Naive thymus-derived CD4-positive, alpha-beta T cell (primary cell): ENCODE measurements around the gene RTL5. TPM values are rescaled to one million over a fixed set of nuclear protein-coding genes. Genes with fewer than 3 reads are reported as not detected.

Experiments used
- ATAC-seq: fragments of 150-1000 bp; cut with Tn5 transposase; 2 replicates; pipeline ENCODE4 v1.10.0; 2021; ENCODE audit warnings: mild to moderate bottlenecking, moderate library complexity
- CTCF ChIA-PET: fragments of 350-600 bp; sonication (Branson Sonifier 250); formaldehyde crosslinking; loops from one replicate; lab custom pipeline; 2021; ENCODE audit warnings: antibody characterized with exemption; lab: Charles Lee
- POLR2A ChIA-PET: fragments of 350-600 bp; sonication (Branson Sonifier 250); formaldehyde crosslinking; loops from one replicate; lab custom pipeline; 2021; ENCODE audit warnings: antibody characterized with exemption, inconsistent platforms; lab: Charles Lee
- DNase-seq, 9 donors: peaks; one replicate each; pipeline versions ENCODE4 v3.0.0 to v3.0.0-alpha.2; 2020 to 2022; ENCODE audit warnings: mixed read lengths in 1 of 9
- H3K27ac ChIP-seq: one replicate; pipeline ENCODE4 v1.7.0; 2013; ENCODE audit warnings: mild to moderate bottlenecking, low read depth, low read length, moderate library complexity
- H3K27me3 ChIP-seq, 2 donors: one replicate each; pipeline ENCODE4 v1.7.0; 2013; ENCODE audit warnings: low read length in 2 of 2, mild to moderate bottlenecking in 2 of 2, moderate library complexity in 2 of 2; ENCODE audit not compliant: control insufficient read depth in 2 of 2, insufficient read depth in 2 of 2
- H3K36me3 ChIP-seq, 3 experiments: 1 replicate in 2 of 3; 2 replicates in 1 of 3; pipeline ENCODE4 v1.7.0; 2013; ENCODE audit warnings: low read length in 3 of 3, mild to moderate bottlenecking in 3 of 3, moderate library complexity in 1 of 3; ENCODE audit not compliant: insufficient read depth in 3 of 3, control insufficient read depth in 2 of 3
- H3K4me1 ChIP-seq, 2 donors: one replicate each; pipeline ENCODE4 v1.7.0; 2013; ENCODE audit warnings: low read length in 2 of 2, mild to moderate bottlenecking in 2 of 2, moderate library complexity in 1 of 2; ENCODE audit not compliant: control insufficient read depth in 2 of 2, insufficient read depth in 2 of 2
- H3K4me3 ChIP-seq: 2 replicates; pipeline ENCODE4 v1.7.0; 2013; ENCODE audit warnings: mild to moderate bottlenecking, low read length
- H3K9me3 ChIP-seq, 3 experiments: 1 replicate in 2 of 3; 2 replicates in 1 of 3; pipeline ENCODE4 v1.7.0; 2013; ENCODE audit warnings: low read length in 3 of 3; ENCODE audit not compliant: control insufficient read depth in 2 of 3
- H3K27ac Mint-ChIP-seq, 9 donors: one replicate each; pipeline ENCODE4 v1.8.0; 2020 to 2022; ENCODE audit warnings: mixed read lengths in 9 of 9, mild to moderate bottlenecking in 8 of 9, moderate library complexity in 5 of 9, inconsistent platforms in 2 of 9
- H3K27me3 Mint-ChIP-seq, 5 donors: one replicate each; pipeline ENCODE4 v1.8.0; 2021 to 2022; ENCODE audit warnings: mixed read lengths in 5 of 5, mild to moderate bottlenecking in 1 of 5
- H3K36me3 Mint-ChIP-seq, 5 donors: one replicate each; pipeline ENCODE4 v1.8.0; 2020 to 2022; ENCODE audit warnings: mixed read lengths in 5 of 5, mild to moderate bottlenecking in 3 of 5, inconsistent platforms in 1 of 5
- H3K4me1 Mint-ChIP-seq, 7 donors: one replicate each; pipeline ENCODE4 v1.8.0; 2020 to 2022; ENCODE audit warnings: mixed read lengths in 7 of 7, mild to moderate bottlenecking in 3 of 7, inconsistent platforms in 1 of 7
- H3K4me3 Mint-ChIP-seq, 10 donors: one replicate each; pipeline ENCODE4 v1.8.0; 2020 to 2022; ENCODE audit warnings: mild to moderate bottlenecking in 10 of 10, mixed read lengths in 10 of 10, moderate library complexity in 6 of 10, inconsistent platforms in 2 of 10
- H3K9me3 Mint-ChIP-seq, 11 donors: one replicate each; pipeline ENCODE4 v1.8.0; 2020 to 2022; ENCODE audit warnings: mixed read lengths in 11 of 11, mild to moderate bottlenecking in 4 of 11, inconsistent platforms in 1 of 11, moderate library complexity in 1 of 11
- intact Hi-C, 2 donors: fragments of 100-400 bp; cut with micrococcal nuclease; formaldehyde crosslinking; loops; one replicate each; pipeline ENCODE4 v1.15.1; 2023
- polyA plus RNA-seq, 2 donors: library from polyadenylated mRNA; unstranded; fragments of 300-500 nt; fragmentation: Illumina TruSeq; gene quantifications; one replicate each; pipeline ENCODE4 v1.2.3, GENCODE V29; 2021
- total RNA-seq, 6 experiments: library from RNA in 5 of 6; stranded (reverse) in 5 of 6; gene quantifications; 1 replicate in 5 of 6; 2 replicates in 1 of 6; pipeline ENCODE4 v1.2.3 and lab custom pipeline; 2021 to 2026

The RTL5 gene
- total and polyA plus RNA-seq, 7 experiments from 2014 or later = 0.08 to 2.1 (median 0.19) TPM; not detected in 2

GRCh38 chrX:72130762-72131250 lies 909 bp downstream of the RTL5 start:
- H3K27me3 Mint-ChIP-seq = peaks cover 0 to 84% (median 9%) of the 10 kb centered on the region in 5 donors
- POLR2A ChIA-PET = no interaction called here
- no peaks in the 10 kb centered on the region for H3K9me3 Mint-ChIP-seq
- H3K27ac ChIP-seq = no peak overlapping the region
- H3K4me3 ChIP-seq = no peak overlapping the region
- no peak overlapping the region for H3K27ac Mint-ChIP-seq
- H3K4me1 ChIP-seq = peaks cover 3 to 8% of the 10 kb centered on the region in 2 donors
- DNase-seq (no peak), ATAC-seq (no peak)
- CTCF ChIA-PET = interaction anchor here (1.6 kb wide), 1 partner anchor 132 kb away, joined by 4 read pairs; no protein-coding TSS in a partner anchor
- no peaks in the 10 kb centered on the region for H3K27me3 ChIP-seq
- no peaks in the 10 kb centered on the region for H3K36me3 Mint-ChIP-seq
- H3K36me3 ChIP-seq = no peaks in the 10 kb centered on the region
- H3K4me1 Mint-ChIP-seq = peaks cover 0 to 9% (median 3%) of the 10 kb centered on the region in 7 donors
- H3K4me3 Mint-ChIP-seq = peak overlapping the region in 8 of 10 donors; percentile 6 to 75 (median 57)
- intact Hi-C loops = loop anchor here in 1 of 2 donors (5.0 kb wide), 1 partner anchor 51 kb away; the partner anchor contains the start of gene PIN4
- no peaks in the 10 kb centered on the region for H3K9me3 ChIP-seq

- intact Hi-C loops = loop anchor here in 1 of 2 donors (5.0 kb wide), 1 partner anchor 52 kb away; the partner anchor contains the start of gene PIN4
- no peak overlapping the region for H3K27ac Mint-ChIP-seq
- POLR2A ChIA-PET = no interaction called here
- Histone ChIP-seq H3K9me3 (no peaks in the 10 kb centered on the region), H3K4me1 (peaks cover 3 to 14% of the 10 kb centered on the region in 2 donors), H3K27me3 (no peaks in the 10 kb centered on the region), H3K27ac (no peak overlapping the region), H3K4me3 (no peak overlapping the region), H3K36me3 (no peaks in the 10 kb centered on the region)
- H3K27me3 Mint-ChIP-seq = peaks cover 3 to 83% (median 9%) of the 10 kb centered on the region in 5 donors
- ATAC-seq = no peak
- H3K36me3 Mint-ChIP-seq = no peaks in the 10 kb centered on the region
- peak overlapping the region in 4 of 10 donors; percentile 6 to 75 (median 28) for H3K4me3 Mint-ChIP-seq
- DNase-seq = no peak
- H3K9me3 Mint-ChIP-seq = no peaks in the 10 kb centered on the region
- peaks cover 0 to 10% (median 4%) of the 10 kb centered on the region in 7 donors for H3K4me1 Mint-ChIP-seq
- CTCF ChIA-PET = interaction anchor here (1.6 kb wide), 1 partner anchor 131 kb away, joined by 4 read pairs; no protein-coding TSS in a partner anchor
Measured at GRCh38 chrX:72130156-72130761, 1.5 kb downstream of the RTL5 start.

- no peaks in the 10 kb centered on the region for H3K9me3 ChIP-seq
- intact Hi-C loops = loop anchor here (5.0 to 10.0 kb wide), 3 partner anchors 53 to 145 kb away; partner anchors contain the start of genes PIN4 (in 2 of the 2) and RPS4X (in 1 of the 2)
- no peaks in the 10 kb centered on the region for H3K36me3 ChIP-seq
- Mint-ChIP-seq H3K36me3 (no peaks in the 10 kb centered on the region), H3K4me3 (no peak overlapping the region), H3K27me3 (peaks cover 9 to 83% (median 9%) of the 10 kb centered on the region in 5 donors), H3K9me3 (peaks cover 0 to 1% (median 0%) of the 10 kb centered on the region in 11 donors), H3K4me1 (peaks cover 0 to 15% (median 4%) of the 10 kb centered on the region in 7 donors), H3K27ac (peak overlapping the region in 1 of 9 donors; percentile 48)
- ATAC-seq (no peak), DNase-seq (no peak)
- ChIA-PET POLR2A (no interaction called here), CTCF (no interaction called here)
- H3K4me3 ChIP-seq = no peak overlapping the region
- peaks cover 3 to 19% of the 10 kb centered on the region in 2 donors for H3K4me1 ChIP-seq
- H3K27me3 ChIP-seq = no peaks in the 10 kb centered on the region
- no peak overlapping the region for H3K27ac ChIP-seq
Measured at GRCh38 chrX:72129661-72130060, 2.1 kb downstream of the RTL5 start.

GRCh38 chrX:72128881-72129280 lies 2.8 kb downstream of the RTL5 start:
- Histone ChIP-seq H3K4me3 (no peak overlapping the region), H3K27me3 (no peaks in the 10 kb centered on the region), H3K27ac (no peak overlapping the region), H3K4me1 (peaks cover 3 to 27% of the 10 kb centered on the region in 2 donors), H3K36me3 (no peaks in the 10 kb centered on the region), H3K9me3 (no peaks in the 10 kb centered on the region)
- CTCF ChIA-PET = no interaction called here
- Mint-ChIP-seq H3K27ac (no peak overlapping the region), H3K4me3 (peak overlapping the region in 1 of 10 donors; percentile 31), H3K27me3 (peaks cover 9 to 77% (median 10%) of the 10 kb centered on the region in 5 donors), H3K9me3 (peaks cover 0 to 1% (median 0%) of the 10 kb centered on the region in 11 donors), H3K4me1 (peaks cover 0 to 20% (median 4%) of the 10 kb centered on the region in 7 donors), H3K36me3 (no peaks in the 10 kb centered on the region)
- DNase-seq (no peak), ATAC-seq (no peak)
- intact Hi-C loops = loop anchor here (5.0 to 10.0 kb wide), 3 partner anchors 53 to 146 kb away; partner anchors contain the start of genes PIN4 (in 1 of the 2) and RPS4X (in 1 of the 2)
- POLR2A ChIA-PET = no interaction called here

- ChIA-PET CTCF (no interaction called here), POLR2A (no interaction called here)
- H3K27me3 ChIP-seq = no peaks in the 10 kb centered on the region
- H3K27ac ChIP-seq = no peak overlapping the region
- Mint-ChIP-seq H3K36me3 (no peaks in the 10 kb centered on the region), H3K4me1 (peaks cover 0 to 21% (median 4%) of the 10 kb centered on the region in 7 donors), H3K27me3 (peaks cover 6 to 71% (median 10%) of the 10 kb centered on the region in 5 donors), H3K4me3 (no peak overlapping the region), H3K9me3 (peaks cover 0 to 1% (median 0%) of the 10 kb centered on the region in 11 donors), H3K27ac (no peak overlapping the region)
- H3K36me3 ChIP-seq = no peaks in the 10 kb centered on the region
- intact Hi-C loops = loop anchor here (5.0 to 10.0 kb wide), 3 partner anchors 54 to 146 kb away; partner anchors contain the start of genes PIN4 (in 1 of the 2) and RPS4X (in 1 of the 2)
- H3K9me3 ChIP-seq = no peaks in the 10 kb centered on the region
- DNase-seq (no peak), ATAC-seq (no peak)
- H3K4me1 ChIP-seq = peaks cover 3 to 31% of the 10 kb centered on the region in 2 donors
- H3K4me3 ChIP-seq = no peak overlapping the region
Measured at GRCh38 chrX:72128183-72128834, 3.4 kb downstream of the RTL5 start.

GRCh38 chrX:72127332-72127731 lies 4.4 kb downstream of the RTL5 start:
- Histone ChIP-seq H3K4me1 (peaks cover 3 to 38% of the 10 kb centered on the region in 2 donors), H3K27ac (no peak overlapping the region), H3K36me3 (no peaks in the 10 kb centered on the region), H3K27me3 (no peaks in the 10 kb centered on the region), H3K4me3 (no peak overlapping the region), H3K9me3 (no peaks in the 10 kb centered on the region)
- ChIA-PET CTCF (interaction anchor here (0.9 to 2.8 kb wide), 4 partner anchors 54 to 129 kb away, joined by 3 to 24 read pairs (median 12); partner anchors contain the start of gene PIN4), POLR2A (no interaction called here)
- intact Hi-C loops = loop anchor here (2.0 to 10.0 kb wide), 4 partner anchors 27 to 147 kb away; partner anchors contain the start of genes PIN4 (in 1 of the 2) and RPS4X (in 1 of the 2)
- ATAC-seq = no peak
- H3K27me3 Mint-ChIP-seq = peaks cover under 1 to 68% (median 7%) of the 10 kb centered on the region in 5 donors
- H3K9me3 Mint-ChIP-seq = peaks cover 0 to 1% (median 0%) of the 10 kb centered on the region in 11 donors
- peaks cover 0 to 6% (median 0%) of the 10 kb centered on the region in 5 donors for H3K36me3 Mint-ChIP-seq
- H3K4me1 Mint-ChIP-seq = peaks cover 0 to 30% (median 4%) of the 10 kb centered on the region in 7 donors
- no peak for DNase-seq
- no peak overlapping the region for H3K27ac Mint-ChIP-seq
- no peak overlapping the region for H3K4me3 Mint-ChIP-seq
